Urinary bladder (tissue), 4 donors: ENCODE results near the gene COL26A1. TPM values are rescaled to one million over a fixed set of nuclear protein-coding genes. Genes with fewer than 3 reads are reported as not detected.
"Not testable (repeated sequence)": the region's sequence is repeated elsewhere in the genome, so short reads cannot be mapped to it uniquely, and the experiment has no call there.

ENCODE experiments used
- DNase-seq: peaks from one replicate; pipeline ENCODE4 v3.0.0-alpha.2; 2015; ENCODE audit errors: extremely low spot score
- H3K27ac ChIP-seq: one replicate; pipeline ENCODE4 v1.5.1; 2013; ENCODE audit warnings: low read depth, mild to moderate bottlenecking, moderate library complexity
- H3K36me3 ChIP-seq: one replicate; pipeline ENCODE4 v1.6.1; 2013; ENCODE audit warnings: mild to moderate bottlenecking, moderate library complexity; ENCODE audit not compliant: insufficient read depth
- H3K4me1 ChIP-seq: one replicate; pipeline ENCODE4 v1.6.1; 2013; ENCODE audit warnings: mild to moderate bottlenecking, moderate library complexity; ENCODE audit not compliant: insufficient read depth
- H3K4me3 ChIP-seq: one replicate; pipeline ENCODE4 v1.5.1; 2013; ENCODE audit warnings: low read depth, low read length
- WGBS: extraction: QIAGEN DNeasy Blood & Tissue Kit; methylation state at CpG from one replicate; pipeline ENCODE4 v1.1.7; 2013; 5-methylcytosine and 5-hydroxymethylcytosine counted together
- polyA plus RNA-seq: library from polyadenylated mRNA; stranded (reverse); fragments of 200-250 nt; gene quantifications from one replicate; pipeline ENCODE4 v1.2.3, GENCODE V29; 2013
- total RNA-seq: library from RNA; depleted of rRNA; stranded (reverse); fragments of >200 nt; gene quantifications from one replicate; pipeline ENCODE4 v1.2.3, GENCODE V29; 2014
- donor health status: healthy with polysubstance abuse.
- donor health status: healthy.

The COL26A1 gene
- total and polyA plus RNA-seq, 2 donors = 0.06 to 2.9 TPM

DNA sequence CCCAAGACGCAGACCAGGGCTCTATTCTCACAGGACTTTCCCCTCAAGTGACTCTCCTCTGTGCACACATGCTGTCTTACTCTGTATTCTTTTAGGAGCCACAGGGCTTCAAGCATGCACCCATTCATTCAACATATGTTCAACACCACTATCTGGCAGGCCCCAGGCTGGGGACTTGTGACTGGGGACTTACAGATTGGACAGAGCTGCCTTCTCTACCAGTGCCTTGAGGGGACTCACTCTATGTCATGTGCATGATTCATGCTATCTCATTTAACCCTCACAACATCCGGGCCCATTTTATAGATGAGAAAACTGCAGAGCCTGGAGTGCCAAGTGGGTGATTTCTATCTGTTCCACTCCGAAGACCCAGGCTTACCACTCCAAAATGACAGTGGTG is 232.1 kb downstream of the COL26A1 start:
- H3K4me3 ChIP-seq = no peak overlapping the region
- no peak overlapping the region for H3K27ac ChIP-seq
- H3K4me1 ChIP-seq = no peaks in the 10 kb centered on the region
- H3K36me3 ChIP-seq = no peaks in the 10 kb centered on the region
- DNase-seq = no peak
- 85% methylated on average over 3 of the region's 3 CpGs for WGBS

DNA sequence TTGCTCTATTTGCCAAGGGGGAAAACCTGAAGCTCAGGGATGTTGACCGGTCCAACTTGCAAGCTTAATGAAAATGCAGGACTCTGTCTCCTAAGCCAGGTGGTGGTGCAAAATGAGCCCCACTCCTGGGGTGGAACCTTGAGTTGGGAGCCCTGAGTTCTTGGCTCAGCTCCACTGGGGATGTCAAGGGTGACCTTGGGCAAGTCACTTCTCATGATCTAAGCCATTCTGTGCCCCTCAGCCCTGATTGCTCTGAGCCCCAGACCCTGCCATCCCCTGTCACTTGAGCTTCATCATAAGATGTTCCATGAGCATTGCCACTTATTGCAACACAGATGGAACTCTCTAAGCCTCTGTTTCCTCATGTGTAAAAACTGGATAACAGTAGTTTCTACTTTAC is 232.6 kb downstream of the COL26A1 start:
- 96% methylated on average over 1 of the region's 1 CpG for WGBS
- DNase-seq = no peak

DNA sequence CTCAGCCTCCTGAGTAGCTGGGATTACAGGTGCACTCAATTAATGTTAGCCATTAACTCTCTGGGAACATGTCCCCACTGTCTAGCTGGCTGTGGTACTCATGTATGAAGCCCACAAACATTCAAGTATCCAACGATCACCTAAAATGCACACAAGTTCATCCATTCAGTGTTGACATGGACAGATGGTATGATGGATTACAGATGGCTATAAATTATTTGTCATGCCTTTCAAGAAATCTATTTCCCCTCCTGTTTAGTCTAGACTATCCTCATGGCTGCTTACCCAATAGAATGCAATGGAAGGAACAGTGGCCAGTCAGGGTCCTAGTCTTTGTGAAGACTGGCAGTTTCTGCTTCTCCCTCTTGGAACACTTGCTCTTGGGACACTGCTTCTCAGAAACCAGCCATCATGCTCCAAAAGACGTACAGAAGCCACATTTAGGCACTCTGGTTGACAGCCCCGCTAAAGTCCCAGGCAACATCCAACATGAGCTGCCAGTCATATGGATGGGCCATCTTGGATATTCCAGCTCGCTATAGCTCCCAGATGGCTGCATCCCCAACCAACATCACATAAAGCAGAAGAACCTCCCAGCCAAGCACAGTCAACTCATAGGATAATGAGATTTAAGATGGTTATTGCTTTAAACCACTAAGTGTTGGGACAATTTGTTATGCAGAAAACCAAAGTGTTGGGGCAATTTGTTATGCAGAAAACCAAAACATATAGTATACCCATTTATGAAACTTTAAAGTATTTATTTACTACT is 233.3 kb downstream of the COL26A1 start:
- Histone ChIP-seq H3K4me3 (no peak overlapping the region), H3K4me1 (no peaks in the 10 kb centered on the region), H3K27ac (no peak overlapping the region), H3K36me3 (no peaks in the 10 kb centered on the region)
- 94% methylated on average over 4 of the region's 4 CpGs for WGBS
- DNase-seq = no peak

More for the DNA sequence above, 232.6 kb downstream of the COL26A1 start:
- Histone ChIP-seq H3K4me3 (no peak overlapping the region), H3K4me1 (no peaks in the 10 kb centered on the region), H3K27ac (no peak overlapping the region), H3K36me3 (no peaks in the 10 kb centered on the region)

DNA sequence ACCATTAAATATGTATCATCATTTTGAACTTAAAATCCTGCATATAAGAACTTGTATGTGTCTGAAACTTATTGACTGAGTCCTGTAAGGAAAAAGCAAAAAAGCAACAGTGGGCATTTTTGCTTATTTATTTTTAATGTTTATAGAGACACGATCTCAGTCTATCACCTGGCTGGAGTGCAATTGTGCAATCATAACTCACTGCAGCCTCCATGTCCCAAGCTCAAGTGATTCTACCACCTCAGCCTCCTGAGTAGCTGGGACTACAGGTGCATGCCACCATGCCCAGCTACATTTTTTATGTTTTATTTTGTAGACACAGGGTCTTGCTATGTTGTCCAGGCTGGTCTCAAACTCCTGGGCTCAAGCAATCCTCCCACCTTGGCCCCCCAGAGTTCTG is 234.2 kb downstream of the COL26A1 start:
- no peak for DNase-seq
- 57% methylated on average over 1 of the region's 1 CpG for WGBS

DNA sequence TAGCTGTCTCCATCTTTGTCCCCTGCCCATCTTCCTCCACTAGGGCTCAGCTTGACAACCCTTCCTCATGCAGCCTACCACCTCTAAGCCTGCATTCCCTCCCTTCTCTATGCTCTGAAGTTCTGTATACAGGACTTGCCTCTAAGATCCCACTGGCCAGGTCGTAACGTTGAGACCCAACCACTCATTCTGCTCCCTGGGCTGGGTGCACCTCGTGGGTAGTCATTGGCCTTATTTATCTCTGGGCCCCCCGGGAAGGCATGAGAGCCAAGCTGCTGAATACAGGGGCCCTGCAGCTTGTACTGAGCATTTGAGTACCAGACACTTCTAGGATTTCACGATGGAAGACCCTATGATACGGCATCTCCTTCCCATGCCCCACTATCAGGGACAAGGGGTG is 235.3 kb downstream of the COL26A1 start:
- H3K27ac ChIP-seq = no peak overlapping the region
- no peaks in the 10 kb centered on the region for H3K4me1 ChIP-seq
- no peak overlapping the region for H3K4me3 ChIP-seq
- DNase-seq = no peak
- H3K36me3 ChIP-seq = no peaks in the 10 kb centered on the region
- WGBS = 79% methylated on average over 6 of the region's 6 CpGs

More for the DNA sequence above, 234.2 kb downstream of the COL26A1 start:
- H3K36me3 ChIP-seq = no peaks in the 10 kb centered on the region
- no peaks in the 10 kb centered on the region for H3K4me1 ChIP-seq
- H3K27ac ChIP-seq = no peak overlapping the region
- H3K4me3 ChIP-seq = no peak overlapping the region

DNA sequence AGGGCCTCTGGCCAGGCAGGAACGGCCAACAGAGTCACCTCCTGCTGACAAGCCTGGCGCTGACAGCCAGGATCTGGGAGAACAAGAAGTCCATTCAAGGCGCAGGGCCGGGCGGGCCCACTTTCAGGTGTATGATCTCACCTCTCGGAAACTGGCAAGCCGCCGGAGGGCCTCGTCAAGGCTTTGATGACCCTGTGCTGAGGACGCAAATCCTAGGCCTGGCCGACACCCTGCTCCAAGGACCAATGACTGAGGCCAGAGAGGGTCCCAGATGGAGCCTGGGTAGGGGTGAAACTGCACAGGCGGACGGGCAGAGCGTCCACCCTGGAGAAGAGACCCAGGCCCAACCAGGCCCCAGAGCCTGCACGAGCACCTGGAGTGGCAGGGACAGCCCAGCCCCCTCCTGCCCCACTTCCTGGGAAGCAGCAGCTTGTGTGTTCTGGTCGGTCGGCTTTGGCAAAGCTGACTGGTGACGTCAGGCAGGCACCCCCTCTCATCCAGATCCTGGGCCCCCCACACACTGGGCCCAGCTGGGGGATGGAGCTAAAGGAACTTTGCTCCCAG is 235.8 kb downstream of the COL26A1 start:
- WGBS = 81% methylated on average over 18 of the region's 18 CpGs
- no peak overlapping the region for H3K4me3 ChIP-seq
- no peak for DNase-seq

DNA sequence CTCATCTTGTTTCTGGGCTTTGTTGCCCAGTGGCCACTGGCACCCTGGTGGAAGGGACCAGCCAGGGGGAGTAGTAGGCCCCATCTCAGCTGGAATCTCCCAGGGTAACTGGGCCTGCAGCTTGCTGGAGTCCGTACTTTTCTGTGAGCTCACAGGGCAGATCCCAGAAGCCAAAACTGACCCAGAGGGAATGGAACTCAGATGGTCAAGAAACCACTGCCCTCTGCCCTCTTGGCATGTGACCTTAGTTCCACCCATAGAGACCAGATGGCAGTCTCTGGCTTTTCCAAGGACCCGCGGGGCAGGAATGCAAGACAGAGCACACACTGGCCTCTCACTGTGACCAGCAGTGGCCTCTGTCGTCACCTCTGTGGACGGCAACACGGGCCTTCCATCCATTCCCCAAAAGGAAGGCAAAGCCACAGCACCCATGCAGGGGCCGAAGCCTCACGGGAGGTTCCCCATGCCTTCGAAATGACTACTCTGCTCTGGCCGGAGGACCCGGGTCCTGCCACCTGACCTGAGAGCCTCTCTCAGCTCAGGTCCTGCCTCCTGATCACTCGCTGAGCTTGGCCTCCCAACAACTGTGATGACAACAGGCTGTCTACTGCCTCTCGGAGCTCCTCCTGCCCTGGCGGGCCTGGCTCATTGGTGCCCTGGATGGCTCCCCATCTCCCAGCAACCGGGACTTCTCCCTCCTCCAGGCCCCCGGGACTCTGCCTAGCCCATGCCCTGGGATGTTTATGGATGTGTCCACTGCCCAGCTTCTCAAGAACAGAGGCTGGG is 236.5 kb downstream of the COL26A1 start:
- H3K36me3 ChIP-seq = no peaks in the 10 kb centered on the region
- no peak for DNase-seq
- H3K4me1 ChIP-seq = no peaks in the 10 kb centered on the region
- H3K4me3 ChIP-seq = no peak overlapping the region
- H3K27ac ChIP-seq = no peak overlapping the region
- 79% methylated on average over 16 of the region's 16 CpGs for WGBS

More for the DNA sequence above, 235.8 kb downstream of the COL26A1 start:
- H3K27ac ChIP-seq = no peak overlapping the region
- no peaks in the 10 kb centered on the region for H3K4me1 ChIP-seq
- no peaks in the 10 kb centered on the region for H3K36me3 ChIP-seq

DNA sequence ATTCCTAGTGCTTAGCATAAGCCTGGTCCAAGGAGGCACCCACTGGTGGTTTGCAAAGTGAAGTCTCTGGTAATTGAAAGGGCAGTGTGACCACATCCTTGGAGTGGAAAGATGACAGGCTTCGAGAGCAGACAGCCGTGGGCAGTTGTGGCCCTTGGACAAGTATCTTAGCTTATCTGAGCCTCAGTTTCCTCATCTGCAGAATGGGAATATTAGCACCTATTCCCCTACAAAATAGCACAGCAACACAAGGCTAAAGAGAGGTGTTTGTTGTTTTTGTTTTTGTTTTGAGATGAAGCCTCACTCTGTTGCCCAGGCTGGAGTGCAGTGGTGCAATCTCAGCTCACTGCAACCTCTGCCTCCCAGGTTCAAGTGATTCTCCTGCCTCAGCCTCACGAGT is 237.1 kb downstream of the COL26A1 start:
- no peaks in the 10 kb centered on the region for H3K4me1 ChIP-seq
- no peak overlapping the region for H3K4me3 ChIP-seq
- H3K36me3 ChIP-seq = no peaks in the 10 kb centered on the region
- H3K27ac ChIP-seq = no peak overlapping the region
- WGBS = 94% methylated on average over 3 of the region's 3 CpGs
- DNase-seq = no peak

DNA sequence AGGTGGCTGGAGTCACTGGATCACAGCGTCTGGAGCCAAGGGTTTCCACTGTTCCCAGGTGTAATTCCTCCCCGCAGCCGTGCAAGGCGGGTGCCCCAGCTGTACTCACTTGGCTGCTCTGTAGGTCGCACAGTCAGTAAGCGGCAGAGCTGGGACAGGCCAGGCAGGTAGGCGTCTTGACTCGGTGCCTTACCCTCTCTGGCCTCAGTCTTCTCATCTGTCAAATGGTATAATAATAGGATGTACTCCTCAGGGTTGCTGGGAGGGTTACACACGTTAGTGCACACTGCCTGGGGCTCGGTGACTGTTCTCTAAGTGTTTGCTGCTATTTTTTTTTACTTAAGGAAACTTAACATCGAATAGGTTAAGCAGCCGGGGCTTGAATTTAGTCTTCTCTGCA is 239.4 kb downstream of the COL26A1 start:
- H3K4me1 ChIP-seq = no peaks in the 10 kb centered on the region
- DNase-seq = no peak
- no peak overlapping the region for H3K4me3 ChIP-seq
- H3K27ac ChIP-seq = no peak overlapping the region
- WGBS = 64% methylated on average over 12 of the region's 12 CpGs
- H3K36me3 ChIP-seq = no peaks in the 10 kb centered on the region

DNA sequence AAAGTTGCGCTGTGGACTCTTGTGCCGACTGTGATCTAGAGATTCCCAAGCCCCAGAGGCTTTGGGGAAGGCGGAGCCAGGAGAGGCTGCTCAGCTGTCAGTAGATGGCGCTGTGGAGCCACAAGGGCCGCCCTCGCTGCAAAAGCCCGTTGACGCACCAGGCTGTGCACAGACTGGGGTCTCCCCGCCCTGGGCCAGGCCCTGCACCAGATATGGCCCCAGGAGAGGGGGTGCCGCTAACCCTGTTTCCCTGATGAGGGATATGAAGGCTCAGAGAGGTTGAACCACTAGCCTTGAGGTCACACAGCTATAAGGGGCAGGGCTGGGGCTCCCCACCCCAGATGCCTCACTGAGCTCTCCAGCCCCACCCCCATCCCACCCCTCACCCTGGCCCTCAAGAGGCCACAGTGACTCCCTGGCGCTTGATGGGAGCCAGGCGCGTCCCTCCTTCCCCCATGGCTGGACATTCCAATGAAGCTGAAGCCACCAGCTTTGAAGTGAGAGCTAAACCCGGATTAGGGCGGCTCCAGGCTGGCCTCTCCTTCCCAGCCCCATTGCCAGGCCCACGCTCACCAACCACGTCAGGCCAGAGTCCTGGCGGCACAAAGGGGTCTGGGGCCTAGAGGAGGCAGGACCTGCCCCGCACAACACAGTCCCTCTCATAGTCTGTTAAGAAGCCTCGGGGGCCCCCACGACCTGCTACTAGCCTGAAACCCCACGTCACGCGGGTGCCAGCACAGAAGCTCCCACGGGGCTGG is 240.0 kb downstream of the COL26A1 start:
- H3K27ac ChIP-seq = no peak overlapping the region
- H3K36me3 ChIP-seq = no peaks in the 10 kb centered on the region
- no peak for DNase-seq
- 27% methylated on average over 25 of the region's 25 CpGs for WGBS
- no peak overlapping the region for H3K4me3 ChIP-seq
- no peaks in the 10 kb centered on the region for H3K4me1 ChIP-seq

DNA sequence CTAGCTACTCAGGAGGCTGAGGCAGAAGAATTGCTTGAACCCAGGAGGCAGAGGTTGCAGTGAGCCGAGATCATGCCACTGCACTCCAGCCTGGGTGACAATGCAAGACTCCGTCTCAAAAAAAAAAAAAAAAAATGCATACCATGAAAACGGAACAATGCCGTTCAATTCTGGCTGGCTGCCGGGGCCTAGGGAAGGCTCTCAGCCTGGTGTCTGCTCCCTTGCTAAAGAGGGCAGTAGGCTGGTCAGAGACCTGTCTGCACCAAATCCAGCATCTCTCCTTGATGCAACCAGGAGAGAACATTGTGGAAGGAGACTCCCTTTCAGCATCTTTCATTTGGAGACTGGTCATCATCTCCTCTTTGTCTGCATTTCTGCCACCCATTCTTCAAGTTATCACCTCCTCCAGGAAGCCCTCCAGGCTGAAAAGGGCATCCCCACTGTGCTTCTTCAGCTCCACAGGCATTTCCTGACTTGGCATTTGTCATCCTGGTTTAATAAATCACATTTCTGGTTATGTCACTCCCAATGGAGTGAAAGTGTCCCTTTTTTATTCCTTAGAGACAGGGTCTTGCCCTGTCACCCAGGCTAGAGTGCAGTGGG is 241.8 kb downstream of the COL26A1 start:
- H3K4me3 ChIP-seq = no peak overlapping the region
- no peaks in the 10 kb centered on the region for H3K36me3 ChIP-seq
- 83% methylated on average over 5 of the region's 5 CpGs for WGBS
- DNase-seq = no peak
- H3K4me1 ChIP-seq = no peaks in the 10 kb centered on the region
- no peak overlapping the region for H3K27ac ChIP-seq

DNA sequence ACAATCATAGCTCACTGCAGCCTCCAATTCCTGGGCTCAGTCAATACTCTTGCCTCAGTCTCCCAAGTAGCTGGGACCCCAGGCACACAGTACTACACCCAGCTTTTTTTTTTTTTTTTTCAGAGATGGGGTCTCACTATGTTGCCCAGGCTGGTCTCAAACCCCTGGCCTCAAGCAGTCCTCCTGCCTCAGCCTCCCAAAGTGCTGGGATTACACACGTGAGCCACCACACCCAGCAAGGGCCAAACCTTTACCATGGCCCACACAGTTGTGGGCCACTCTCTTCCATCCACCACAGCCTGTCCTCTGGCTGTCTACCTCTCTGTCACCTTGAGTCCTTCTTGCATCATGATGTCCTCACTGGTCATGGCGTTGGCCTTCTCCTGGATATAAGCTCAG is 242.3 kb downstream of the COL26A1 start:
- not testable (repeated sequence) for H3K4me3 ChIP-seq, H3K27ac ChIP-seq, DNase-seq, H3K4me1 ChIP-seq, H3K36me3 ChIP-seq
- 90% methylated on average over 2 of the region's 2 CpGs for WGBS
